Glutamatergic neuron (in vitro differentiated cells): ENCODE measurements around the gene RPL35. TPM values are rescaled to one million over a fixed set of nuclear protein-coding genes. Genes with fewer than 3 reads are reported as not detected.

Experiments
- DNase-seq: peaks from one replicate; pipeline ENCODE4 v3.0.0; 2022
- H3K27ac Mint-ChIP-seq: one replicate; pipeline ENCODE4 v1.8.0; 2020; ENCODE audit warnings: mild to moderate bottlenecking, mixed read lengths, inconsistent platforms; ENCODE audit not compliant: unreplicated experiment
- H3K27me3 Mint-ChIP-seq: one replicate; pipeline ENCODE4 v1.8.0; 2020; ENCODE audit warnings: mild to moderate bottlenecking, moderate library complexity, mixed read lengths, inconsistent platforms; ENCODE audit not compliant: unreplicated experiment
- H3K36me3 Mint-ChIP-seq: one replicate; pipeline ENCODE4 v1.8.0; 2020; ENCODE audit warnings: mild to moderate bottlenecking, mixed read lengths, inconsistent platforms; ENCODE audit not compliant: unreplicated experiment
- H3K4me1 Mint-ChIP-seq: one replicate; pipeline ENCODE4 v1.8.0; 2020; ENCODE audit warnings: mild to moderate bottlenecking, low read depth, mixed read lengths, inconsistent platforms; ENCODE audit not compliant: unreplicated experiment
- H3K4me3 Mint-ChIP-seq: one replicate; pipeline ENCODE4 v1.8.0; 2020; ENCODE audit warnings: mild to moderate bottlenecking, mixed read lengths, inconsistent platforms; ENCODE audit not compliant: unreplicated experiment
- H3K9me3 Mint-ChIP-seq: one replicate; pipeline ENCODE4 v1.8.0; 2020; ENCODE audit warnings: mild to moderate bottlenecking, moderate library complexity, mixed read lengths, inconsistent platforms; ENCODE audit not compliant: unreplicated experiment
- CTCF ChIP-seq: fragments of 200-600 bp; sonication (generic); IDR thresholded peaks from one replicate; pipeline ENCODE4 v1.5.0; 2021; ENCODE audit not compliant: partially characterized antibody, unreplicated experiment
- total RNA-seq: library from RNA; stranded (reverse); fragmentation: NEBNext Ultra II Directional; extraction: Animal tissue kit (Norgen Biotek cat#: 25700); gene quantifications from one replicate; pipeline ENCODE4 v1.2.1, GENCODE V29; 2021; ENCODE audit not compliant: unreplicated experiment

Gene RPL35
- total RNA-seq, 1 donor from 2014 or later: 559 TPM

GRCh38 chr9:124873664-124874063 is 11.9 kb upstream of the RPL35 start:
- H3K9me3 Mint-ChIP-seq: no peaks in the 10 kb centered on the region
- no peaks in the 10 kb centered on the region for H3K36me3 Mint-ChIP-seq
- H3K27ac Mint-ChIP-seq: peak overlapping the region; percentile 4
- TF ChIP-seq CTCF: no peak
- H3K27me3 Mint-ChIP-seq: peaks cover 10% of the 10 kb centered on the region
- DNase-seq: no peak
- peaks cover 11% of the 10 kb centered on the region for H3K4me1 Mint-ChIP-seq
- no peak overlapping the region for H3K4me3 Mint-ChIP-seq

DNA sequence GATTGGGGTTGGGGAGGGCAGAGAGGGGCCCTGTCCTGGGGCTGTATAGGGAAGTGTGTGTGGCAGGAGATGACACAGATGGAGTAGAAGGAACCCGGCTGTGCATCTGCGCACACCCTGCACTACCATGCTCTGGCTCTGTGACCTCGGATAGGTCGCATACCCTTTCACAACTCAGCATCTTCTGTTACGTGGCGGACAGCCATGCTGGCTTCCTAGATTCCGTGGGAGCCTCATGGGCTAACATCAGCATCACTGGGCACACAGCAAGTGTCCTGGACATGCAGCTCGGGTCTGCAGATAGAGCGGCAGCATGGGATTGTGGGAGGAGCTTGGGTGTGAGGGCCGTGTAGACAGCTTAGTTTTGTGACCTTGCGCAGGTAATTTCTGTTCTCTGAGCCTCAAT is 9.4 kb upstream of the RPL35 start:
- DNase-seq: no peak
- no peaks in the 10 kb centered on the region for H3K36me3 Mint-ChIP-seq
- TF ChIP-seq CTCF: no peak
- peak overlapping the region; percentile 31 for H3K4me3 Mint-ChIP-seq
- H3K27me3 Mint-ChIP-seq: peaks cover 10% of the 10 kb centered on the region
- H3K4me1 Mint-ChIP-seq: peaks cover 14% of the 10 kb centered on the region
- no peak overlapping the region for H3K27ac Mint-ChIP-seq
- peaks cover 3% of the 10 kb centered on the region for H3K9me3 Mint-ChIP-seq

DNA sequence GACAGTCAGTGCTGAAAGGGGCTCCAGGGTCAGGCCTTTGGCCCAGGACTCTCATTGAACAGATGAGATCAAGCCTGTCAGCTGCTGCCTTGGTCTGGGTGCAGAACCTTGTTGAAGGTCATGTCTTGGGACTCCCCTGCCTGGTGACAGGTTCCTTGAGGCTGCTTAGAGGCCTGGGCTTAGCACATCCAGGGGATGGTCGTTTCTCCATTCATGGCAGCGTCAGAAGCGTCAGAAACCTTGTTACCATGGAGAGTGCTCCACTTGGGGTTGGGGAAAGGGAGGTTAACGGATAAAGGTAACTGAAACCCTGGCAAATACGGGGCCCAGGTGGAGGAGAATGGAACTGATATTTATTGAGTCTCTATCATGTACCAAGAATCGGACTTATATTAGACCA is 9.0 kb upstream of the RPL35 start:
- peak overlapping the region; percentile 89 for H3K4me3 Mint-ChIP-seq
- H3K27ac Mint-ChIP-seq: no peak overlapping the region
- H3K9me3 Mint-ChIP-seq: peaks cover 3% of the 10 kb centered on the region
- H3K4me1 Mint-ChIP-seq: peaks cover 14% of the 10 kb centered on the region
- H3K27me3 Mint-ChIP-seq: peaks cover 10% of the 10 kb centered on the region
- DNase-seq: no peak
- no peaks in the 10 kb centered on the region for H3K36me3 Mint-ChIP-seq
- no peak for TF ChIP-seq CTCF

DNA sequence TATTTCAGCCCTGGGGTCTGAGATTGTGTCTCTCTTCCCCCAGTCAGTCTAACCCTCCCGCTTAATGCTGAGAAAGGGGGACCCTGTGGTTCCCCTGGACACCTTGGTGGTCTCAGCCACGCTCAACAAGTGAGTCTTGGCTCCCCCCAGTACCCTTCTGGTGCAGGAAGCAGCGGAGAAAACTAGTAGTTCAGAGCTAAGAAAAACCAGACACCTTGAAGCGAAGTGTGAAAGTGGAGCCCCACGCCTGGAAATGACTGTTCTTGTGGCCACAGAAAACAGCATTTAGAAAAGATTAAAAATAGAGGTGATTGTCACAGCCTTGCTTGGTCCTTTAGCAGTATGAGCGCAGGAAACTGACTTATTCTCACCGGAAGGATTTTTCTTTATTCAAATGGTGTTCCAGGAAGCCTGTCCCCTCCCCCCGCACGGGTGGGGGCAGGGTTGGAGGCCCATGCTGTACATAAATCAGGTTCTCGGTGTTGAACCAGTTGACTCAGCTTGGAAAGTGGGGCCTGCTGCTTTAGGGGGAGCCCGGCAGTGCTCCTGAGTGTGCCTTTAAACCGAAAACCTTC is 8.3 kb upstream of the RPL35 start:
- Mint-ChIP-seq H3K36me3 (no peaks in the 10 kb centered on the region), H3K4me3 (peak overlapping the region; percentile 89), H3K27me3 (peaks cover 10% of the 10 kb centered on the region), H3K4me1 (peaks cover 14% of the 10 kb centered on the region), H3K9me3 (peaks cover 3% of the 10 kb centered on the region), H3K27ac (peak overlapping the region; percentile 72)
- DNase-seq: no peak
- TF ChIP-seq CTCF: no peak

DNA sequence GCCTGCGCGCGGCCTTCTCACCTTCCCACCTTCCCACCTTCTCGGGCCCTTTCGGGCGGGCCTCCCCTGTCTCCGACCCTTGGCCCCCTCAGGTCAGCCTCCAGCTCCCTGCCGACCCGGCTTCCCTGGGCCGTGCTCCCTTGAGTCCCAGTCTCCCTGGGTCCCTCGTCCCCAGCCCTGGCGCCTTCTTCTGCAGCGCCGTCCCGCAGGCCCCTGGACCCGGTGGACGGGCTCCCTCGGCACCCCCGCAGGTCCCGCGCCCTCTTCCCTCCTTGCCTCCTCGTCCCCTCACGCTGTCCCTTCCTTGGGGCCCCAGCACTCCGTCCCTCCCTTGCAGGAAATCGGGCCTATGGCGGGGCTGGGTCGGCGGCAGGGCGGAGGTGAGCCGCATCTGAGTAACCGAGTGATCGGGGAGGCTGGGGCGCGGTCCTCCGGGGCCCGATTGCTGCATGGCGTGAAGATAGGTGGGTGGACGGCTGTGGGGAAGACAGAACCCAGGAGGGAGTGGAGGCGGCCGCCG is 7.8 kb upstream of the RPL35 start:
- peak overlapping the region; percentile 72 for H3K27ac Mint-ChIP-seq
- peaks cover 10% of the 10 kb centered on the region for H3K27me3 Mint-ChIP-seq
- peaks cover 3% of the 10 kb centered on the region for H3K9me3 Mint-ChIP-seq
- H3K4me3 Mint-ChIP-seq: peak overlapping the region; percentile 89
- peak; percentile 55 for DNase-seq
- no peaks in the 10 kb centered on the region for H3K36me3 Mint-ChIP-seq
- peaks cover 14% of the 10 kb centered on the region for H3K4me1 Mint-ChIP-seq
- TF ChIP-seq CTCF: no peak
